Measurements from ENCODE around the gene ADGRA1.

- TF ChIP-seq, protein P1, sequence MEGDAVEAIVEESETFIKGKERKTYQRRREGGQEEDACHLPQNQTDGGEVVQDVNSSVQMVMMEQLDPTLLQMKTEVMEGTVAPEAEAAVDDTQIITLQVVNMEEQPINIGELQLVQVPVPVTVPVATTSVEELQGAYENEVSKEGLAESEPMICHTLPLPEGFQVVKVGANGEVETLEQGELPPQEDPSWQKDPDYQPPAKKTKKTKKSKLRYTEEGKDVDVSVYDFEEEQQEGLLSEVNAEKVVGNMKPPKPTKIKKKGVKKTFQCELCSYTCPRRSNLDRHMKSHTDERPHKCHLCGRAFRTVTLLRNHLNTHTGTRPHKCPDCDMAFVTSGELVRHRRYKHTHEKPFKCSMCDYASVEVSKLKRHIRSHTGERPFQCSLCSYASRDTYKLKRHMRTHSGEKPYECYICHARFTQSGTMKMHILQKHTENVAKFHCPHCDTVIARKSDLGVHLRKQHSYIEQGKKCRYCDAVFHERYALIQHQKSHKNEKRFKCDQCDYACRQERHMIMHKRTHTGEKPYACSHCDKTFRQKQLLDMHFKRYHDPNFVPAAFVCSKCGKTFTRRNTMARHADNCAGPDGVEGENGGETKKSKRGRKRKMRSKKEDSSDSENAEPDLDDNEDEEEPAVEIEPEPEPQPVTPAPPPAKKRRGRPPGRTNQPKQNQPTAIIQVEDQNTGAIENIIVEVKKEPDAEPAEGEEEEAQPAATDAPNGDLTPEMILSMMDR (IDR thresholded peaks at IDR 0.05): no peak
- TF ChIP-seq POLR2A (IDR thresholded peaks at IDR 0.05): no peak
Observed at GRCh38 chr10:133114726-133115452, 27.2 kb downstream of the ADGRA1 start.
